Naive B cell (primary cell): ENCODE measurements around the gene DES. TPM values are rescaled to one million over a fixed set of nuclear protein-coding genes. Genes with fewer than 3 reads are reported as not detected.

Experiments
- ATAC-seq, 2 donors: fragments of 150-1000 bp; cut with Tn5 transposase; 2 replicates each; pipeline ENCODE4 v1.10.0; 2021; ENCODE audit warnings: low read depth in 2 of 2, mild to moderate bottlenecking in 2 of 2, moderate library complexity in 2 of 2
- DNase-seq: peaks from one replicate; pipeline ENCODE4 v3.0.0; 2022
- H3K27ac Mint-ChIP-seq, 6 donors: one replicate each; pipeline ENCODE4 v1.8.0; 2020 to 2022; ENCODE audit warnings: mild to moderate bottlenecking in 6 of 6, mixed read lengths in 6 of 6, moderate library complexity in 5 of 6, inconsistent platforms in 2 of 6
- H3K27me3 Mint-ChIP-seq, 3 donors: one replicate each; pipeline ENCODE4 v1.8.0; 2021 to 2022; ENCODE audit warnings: mixed read lengths in 3 of 3, mild to moderate bottlenecking in 1 of 3
- H3K36me3 Mint-ChIP-seq, 2 donors: one replicate each; pipeline ENCODE4 v1.8.0; 2020 to 2022; ENCODE audit warnings: mixed read lengths in 2 of 2, inconsistent platforms in 1 of 2, mild to moderate bottlenecking in 1 of 2
- H3K4me1 Mint-ChIP-seq, 3 donors: one replicate each; pipeline ENCODE4 v1.8.0; 2020 to 2022; ENCODE audit warnings: mixed read lengths in 3 of 3, inconsistent platforms in 1 of 3, mild to moderate bottlenecking in 1 of 3, moderate library complexity in 1 of 3
- H3K4me3 Mint-ChIP-seq, 8 donors: one replicate each; pipeline ENCODE4 v1.8.0; 2020 to 2022; ENCODE audit warnings: mild to moderate bottlenecking in 8 of 8, mixed read lengths in 8 of 8, moderate library complexity in 8 of 8, inconsistent platforms in 2 of 8
- H3K9me3 Mint-ChIP-seq, 7 donors: one replicate each; pipeline ENCODE4 v1.8.0; 2020 to 2022; ENCODE audit warnings: mixed read lengths in 7 of 7, mild to moderate bottlenecking in 5 of 7, inconsistent platforms in 2 of 7, moderate library complexity in 1 of 7
- polyA plus RNA-seq, 6 donors: library from polyadenylated mRNA; unstranded; fragments of 300-500 nt; fragmentation: Illumina TruSeq; gene quantifications; one replicate each; pipeline ENCODE4 v1.2.3, GENCODE V29; 2021; ENCODE audit warnings: low read depth in 6 of 6

DES gene
- polyA plus RNA-seq, 6 donors from 2014 or later = not detected

DNA sequence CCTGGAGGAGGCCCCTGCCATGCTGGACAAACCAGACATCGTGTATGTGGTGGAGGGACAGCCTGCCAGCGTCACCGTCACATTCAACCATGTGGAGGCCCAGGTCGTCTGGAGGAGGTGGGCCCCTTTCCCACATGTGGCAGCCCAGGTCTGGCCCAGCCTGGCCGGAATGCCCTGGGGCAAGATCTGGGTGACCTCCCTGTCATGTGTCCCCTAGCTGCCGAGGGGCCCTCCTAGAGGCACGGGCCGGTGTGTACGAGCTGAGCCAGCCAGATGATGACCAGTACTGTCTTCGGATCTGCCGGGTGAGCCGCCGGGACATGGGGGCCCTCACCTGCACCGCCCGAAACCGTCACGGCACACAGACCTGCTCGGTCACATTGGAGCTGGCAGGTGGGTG is 55.3 kb downstream of the DES start:
- peaks cover 0 to 6% (median 5%) of the 10 kb centered on the region in 3 donors for H3K4me1 Mint-ChIP-seq
- H3K27ac Mint-ChIP-seq = no peak overlapping the region
- peaks cover 19 to 74% (median 63%) of the 10 kb centered on the region in 3 donors for H3K27me3 Mint-ChIP-seq
- no peaks in the 10 kb centered on the region for H3K9me3 Mint-ChIP-seq
- DNase-seq (no peak), ATAC-seq (no peak)
- no peaks in the 10 kb centered on the region for H3K36me3 Mint-ChIP-seq
- no peak overlapping the region for H3K4me3 Mint-ChIP-seq

DNA sequence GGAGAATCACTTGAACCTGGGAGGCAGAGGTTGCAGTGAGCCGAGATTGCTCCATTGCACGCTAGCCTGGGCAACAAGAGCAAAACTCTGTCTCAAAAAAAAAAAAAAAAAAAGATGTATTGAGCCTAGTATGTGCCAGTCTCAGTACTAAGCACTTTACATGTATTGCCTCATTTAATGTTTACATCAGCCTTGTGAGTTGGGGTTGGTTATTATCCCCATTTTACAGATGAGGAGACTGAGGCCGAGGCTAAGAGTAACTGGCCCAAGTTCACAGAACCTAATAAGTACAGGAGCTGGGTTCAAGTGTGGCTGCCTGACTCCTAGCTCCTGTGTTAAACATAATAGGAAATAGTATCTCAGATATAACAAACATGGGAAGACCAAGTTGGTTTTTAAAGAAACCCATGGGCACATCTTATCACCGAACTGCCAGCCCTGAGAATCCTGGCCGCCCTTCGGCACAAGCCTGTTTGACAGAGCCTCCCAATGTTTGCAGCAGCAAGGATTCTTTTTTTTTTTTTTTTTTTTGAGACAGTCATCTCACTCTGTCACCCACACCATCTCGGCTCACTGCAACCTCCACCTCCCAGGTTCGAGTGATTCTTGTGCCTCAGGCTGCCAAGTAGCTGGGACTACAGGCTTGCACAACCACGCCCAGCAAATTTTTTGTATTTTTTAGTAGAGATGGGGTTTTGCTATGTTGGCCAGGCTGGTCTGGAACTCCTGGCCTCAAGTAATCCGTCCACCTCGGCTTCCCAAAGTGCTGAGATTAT is 56.3 kb downstream of the DES start:
- DNase-seq (no peak), ATAC-seq (no peak)
- peaks cover 0 to 6% (median 5%) of the 10 kb centered on the region in 3 donors for H3K4me1 Mint-ChIP-seq
- no peaks in the 10 kb centered on the region for H3K36me3 Mint-ChIP-seq
- no peaks in the 10 kb centered on the region for H3K9me3 Mint-ChIP-seq
- H3K4me3 Mint-ChIP-seq = no peak overlapping the region
- peaks cover 19 to 82% (median 73%) of the 10 kb centered on the region in 3 donors for H3K27me3 Mint-ChIP-seq
- no peak overlapping the region for H3K27ac Mint-ChIP-seq

DNA sequence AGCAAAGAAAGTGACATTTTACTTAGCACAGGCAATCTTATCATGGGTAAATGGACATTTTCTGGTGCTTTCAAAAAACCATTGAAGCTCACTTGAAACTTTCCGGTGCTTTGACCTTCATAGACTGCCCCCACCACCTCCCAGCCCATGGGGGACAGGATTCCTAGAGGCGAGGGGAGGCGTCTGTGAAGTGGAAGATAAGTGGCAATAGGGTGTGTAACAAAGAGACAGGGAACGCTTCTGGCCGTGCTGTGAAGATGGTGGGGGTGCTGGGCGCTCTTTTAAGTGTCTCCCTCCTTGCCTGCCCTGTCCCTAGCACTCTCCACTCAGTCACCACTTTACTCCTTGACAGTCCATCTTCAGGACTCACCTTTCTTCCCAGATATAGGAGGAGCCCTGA is 57.1 kb downstream of the DES start:
- Mint-ChIP-seq H3K4me3 (peak overlapping the region in 1 of 8 donors; percentile 15), H3K4me1 (peaks cover 0 to 6% (median 5%) of the 10 kb centered on the region in 3 donors), H3K27ac (no peak overlapping the region), H3K36me3 (no peaks in the 10 kb centered on the region), H3K9me3 (no peaks in the 10 kb centered on the region), H3K27me3 (peaks cover 19 to 82% (median 75%) of the 10 kb centered on the region in 3 donors)
- no peak for ATAC-seq
- DNase-seq = no peak

DNA sequence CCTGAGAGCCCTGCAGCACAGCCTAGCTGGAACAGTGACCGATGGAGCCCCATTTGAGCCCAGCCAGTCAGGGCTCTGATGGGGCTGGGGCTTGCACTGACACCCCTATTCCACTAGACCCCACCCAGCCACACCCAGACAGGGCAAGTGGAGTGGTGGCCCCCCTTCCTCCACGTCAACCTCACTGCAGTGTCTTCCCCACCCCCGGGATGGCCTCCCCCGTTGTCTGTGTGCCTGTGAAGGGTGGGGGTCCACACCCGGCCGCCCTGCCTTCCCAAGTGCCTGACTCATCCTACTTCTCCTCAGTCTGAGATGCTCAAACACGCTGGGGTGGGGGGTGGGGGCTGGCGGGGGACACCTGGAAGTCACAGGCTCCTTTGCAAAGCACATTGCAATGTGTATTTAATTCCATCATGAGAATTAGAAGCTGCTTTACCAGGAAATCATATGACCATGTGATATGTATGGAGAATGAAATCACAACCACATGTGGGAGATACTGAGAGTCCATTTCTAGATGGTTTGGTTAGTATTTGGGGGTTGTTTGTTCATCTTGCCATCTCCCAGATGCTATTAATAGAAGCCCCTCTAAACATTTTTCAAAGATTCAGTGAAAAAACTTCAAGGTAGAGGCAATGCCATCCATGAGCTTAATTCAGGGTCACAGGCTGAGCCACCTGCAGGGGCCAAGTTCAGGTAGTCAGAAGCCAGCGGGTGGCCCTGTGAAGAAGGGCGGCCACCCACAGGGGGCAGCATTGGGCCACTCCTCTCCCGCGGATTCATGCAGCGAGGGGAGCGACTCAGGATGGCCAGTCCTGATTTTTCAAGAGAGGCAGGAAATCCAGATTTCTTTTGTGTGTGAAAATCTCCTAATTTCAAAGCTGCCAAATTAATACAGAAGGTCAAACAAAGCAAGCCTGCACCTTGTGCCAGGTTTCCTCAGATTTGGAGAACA is 57.8 kb downstream of the DES start:
- Mint-ChIP-seq H3K36me3 (no peaks in the 10 kb centered on the region), H3K9me3 (no peaks in the 10 kb centered on the region), H3K27ac (no peak overlapping the region), H3K4me3 (peak overlapping the region in 1 of 8 donors; percentile 15), H3K4me1 (peaks cover 0 to 6% (median 5%) of the 10 kb centered on the region in 3 donors), H3K27me3 (peaks cover 15 to 82% (median 75%) of the 10 kb centered on the region in 3 donors)
- ATAC-seq (peak in 1 of 2 donors; percentile 36), DNase-seq (no peak)

Other genes starting within 250 kb of the DES start
- gene SLC23A3, start 248.3 kb upstream of the DES start, polyA plus RNA-seq = under 1 TPM in 2 of 6 donors, not detected in 4; 0.18 to 0.24 TPM
- 100 to 1,000 TPM; 112 to 157 (median 133) TPM for gene CNPPD1, start 241.5 kb upstream of the DES start, polyA plus RNA-seq
- gene RETREG2, start 240.1 kb upstream of the DES start, polyA plus RNA-seq = 100 to 1,000 TPM in 1 of 6 donors, 10 to 100 TPM in 5; 54.7 to 113 (median 62.7) TPM
- 10 to 100 TPM; 50.7 to 77.7 (median 57.9) TPM for gene ZFAND2B, start 211.6 kb upstream of the DES start, polyA plus RNA-seq
- 1 to 10 TPM in 5 of 6 donors, not detected in 1; 2.1 to 6.4 (median 3.2) TPM for gene ABCB6, start 199.4 kb upstream of the DES start, polyA plus RNA-seq
- 10 to 100 TPM; 12.6 to 25.4 (median 18.1) TPM for gene ATG9A, start 188.7 kb upstream of the DES start, polyA plus RNA-seq
- gene ANKZF1, start 188.6 kb upstream of the DES start, polyA plus RNA-seq = 10 to 100 TPM; 22.4 to 45.5 (median 25.4) TPM
- 1 to 10 TPM in 2 of 6 donors, under 1 TPM in 3, not detected in 1; 0.24 to 1.5 (median 1.00) TPM for gene GLB1L, start 172.9 kb upstream of the DES start, polyA plus RNA-seq
- gene STK16, start 172.9 kb upstream of the DES start, polyA plus RNA-seq = 10 to 100 TPM; 14.7 to 28.3 (median 21.9) TPM
- gene TUBA4B, start 165.1 kb upstream of the DES start, polyA plus RNA-seq = not detected
- 100 to 1,000 TPM; 129 to 165 (median 149) TPM for gene TUBA4A, start 164.5 kb upstream of the DES start, polyA plus RNA-seq
- gene DNAJB2, start 139.0 kb upstream of the DES start, polyA plus RNA-seq = 10 to 100 TPM in 1 of 6 donors, 1 to 10 TPM in 5; 1.1 to 12.9 (median 8.8) TPM
- under 1 TPM in 4 of 6 donors, not detected in 2; 0.29 to 0.80 (median 0.59) TPM for gene PTPRN, start 109.0 kb upstream of the DES start, polyA plus RNA-seq
- gene RESP18, start 85.6 kb upstream of the DES start, polyA plus RNA-seq = not detected
- gene DNPEP, start 30.5 kb upstream of the DES start, polyA plus RNA-seq = 10 to 100 TPM; 49.4 to 78.6 (median 56.3) TPM
- gene SPEG, start 16.5 kb downstream of the DES start, polyA plus RNA-seq = under 1 TPM in 1 of 6 donors, not detected in 5; 0.18 TPM
- gene GMPPA, start 80.5 kb downstream of the DES start, polyA plus RNA-seq = 10 to 100 TPM; 18.2 to 38.8 (median 22.9) TPM
- gene ASIC4, start 96.1 kb downstream of the DES start, polyA plus RNA-seq = not detected
- 1 to 10 TPM in 1 of 6 donors, under 1 TPM in 5; 0.17 to 5.0 (median 0.41) TPM for gene CHPF, start 125.4 kb downstream of the DES start, polyA plus RNA-seq
- gene TMEM198, start 125.7 kb downstream of the DES start, polyA plus RNA-seq = 1 to 10 TPM in 1 of 6 donors, not detected in 5; 1.2 TPM
- gene OBSL1, start 153.2 kb downstream of the DES start, polyA plus RNA-seq = not detected
- gene INHA, start 153.9 kb downstream of the DES start, polyA plus RNA-seq = not detected
- gene STK11IP, start 179.5 kb downstream of the DES start, polyA plus RNA-seq = 10 to 100 TPM; 11.5 to 16.0 (median 13.5) TPM
- gene SLC4A3, start 209.3 kb downstream of the DES start, polyA plus RNA-seq = not detected